OCI-LY3 (cell line): Measurements from ENCODE around the gene BCKDK.

Experiments
- EZH2phosphoT487 ChIP-seq: fragments of 200-600 bp; shearing (Covaris generic); IDR thresholded peaks from 2 replicates; pipeline ENCODE4 v1.6.1; 2018; ENCODE audit warnings: antibody characterized with exemption, mixed run types, low read depth
- TF ChIP-seq, protein P1 (sequence below): fragments of 200-600, 300-600 bp; sonication (generic); IDR thresholded peaks from 2 replicates; pipeline ENCODE4 v1.5.1; 2014; ENCODE audit warnings: antibody characterized with exemption, low read length, low read depth

DNA sequence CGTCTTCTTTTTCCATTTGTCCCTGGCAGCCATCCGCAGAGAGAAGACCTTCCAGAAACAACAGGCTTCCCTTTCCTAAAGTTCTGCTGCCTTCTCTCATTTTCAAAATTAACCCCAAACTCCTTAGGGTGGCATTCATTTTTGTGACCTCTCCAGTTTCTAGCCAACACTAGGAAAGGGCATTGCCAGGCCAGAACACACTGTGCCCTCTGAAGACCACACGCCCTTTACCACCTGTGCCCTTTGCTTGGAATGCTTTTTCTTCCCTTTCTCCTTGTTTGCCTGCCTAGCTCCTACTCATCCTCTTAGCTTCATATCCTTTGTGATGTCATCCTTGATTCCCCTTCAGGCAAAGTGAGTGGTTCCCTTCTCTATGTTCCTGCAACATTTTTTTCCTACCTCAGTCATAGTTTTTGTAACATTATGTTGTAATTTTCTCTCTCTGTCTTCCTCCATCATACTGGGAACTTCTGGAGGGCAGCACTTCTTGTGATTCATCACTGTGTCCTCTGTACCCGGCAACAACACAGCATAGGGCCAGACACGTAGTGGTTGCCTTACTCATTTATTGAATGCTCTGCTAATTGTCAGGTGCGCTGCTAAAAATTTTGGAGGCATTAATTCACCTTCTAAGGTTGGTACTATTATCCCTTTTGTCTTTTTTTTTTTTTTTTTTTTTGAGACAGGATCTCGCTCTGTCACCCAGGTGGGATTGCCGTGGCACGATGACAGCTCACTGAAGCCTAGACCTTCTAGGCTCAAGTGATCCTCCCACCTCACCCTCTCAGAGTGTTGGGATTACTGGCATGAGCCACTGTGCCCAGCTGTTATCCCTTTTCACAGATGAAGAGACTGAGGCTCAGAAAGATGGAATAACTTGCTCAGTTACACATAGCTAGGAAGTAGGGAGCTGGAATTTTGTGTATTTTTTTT is 10.3 kb downstream of the BCKDK start:
- TF ChIP-seq, protein P1, sequence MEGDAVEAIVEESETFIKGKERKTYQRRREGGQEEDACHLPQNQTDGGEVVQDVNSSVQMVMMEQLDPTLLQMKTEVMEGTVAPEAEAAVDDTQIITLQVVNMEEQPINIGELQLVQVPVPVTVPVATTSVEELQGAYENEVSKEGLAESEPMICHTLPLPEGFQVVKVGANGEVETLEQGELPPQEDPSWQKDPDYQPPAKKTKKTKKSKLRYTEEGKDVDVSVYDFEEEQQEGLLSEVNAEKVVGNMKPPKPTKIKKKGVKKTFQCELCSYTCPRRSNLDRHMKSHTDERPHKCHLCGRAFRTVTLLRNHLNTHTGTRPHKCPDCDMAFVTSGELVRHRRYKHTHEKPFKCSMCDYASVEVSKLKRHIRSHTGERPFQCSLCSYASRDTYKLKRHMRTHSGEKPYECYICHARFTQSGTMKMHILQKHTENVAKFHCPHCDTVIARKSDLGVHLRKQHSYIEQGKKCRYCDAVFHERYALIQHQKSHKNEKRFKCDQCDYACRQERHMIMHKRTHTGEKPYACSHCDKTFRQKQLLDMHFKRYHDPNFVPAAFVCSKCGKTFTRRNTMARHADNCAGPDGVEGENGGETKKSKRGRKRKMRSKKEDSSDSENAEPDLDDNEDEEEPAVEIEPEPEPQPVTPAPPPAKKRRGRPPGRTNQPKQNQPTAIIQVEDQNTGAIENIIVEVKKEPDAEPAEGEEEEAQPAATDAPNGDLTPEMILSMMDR: no peak
- no peak for TF ChIP-seq EZH2phosphoT487
